HEK293T (cell line): Measurements from ENCODE around the gene EXOSC9.

ENCODE experiments used
- BHLHE40 ChIP-seq: fragments of 450-650 bp; IDR thresholded peaks from 2 replicates; pipeline ENCODE4 v1.6.1; 2016; ENCODE audit warnings: mild to moderate bottlenecking, moderate library complexity, borderline replicate concordance
- NFRKB ChIP-seq: fragments of 450-650 bp; IDR thresholded peaks from 2 replicates; pipeline ENCODE4 v1.6.1; 2016; ENCODE audit warnings: mild to moderate bottlenecking, moderate library complexity
- TF ChIP-seq, protein P1 (sequence below): fragments of 450-650 bp; IDR thresholded peaks from 2 replicates; pipeline ENCODE4 v1.6.1; 2016

DNA sequence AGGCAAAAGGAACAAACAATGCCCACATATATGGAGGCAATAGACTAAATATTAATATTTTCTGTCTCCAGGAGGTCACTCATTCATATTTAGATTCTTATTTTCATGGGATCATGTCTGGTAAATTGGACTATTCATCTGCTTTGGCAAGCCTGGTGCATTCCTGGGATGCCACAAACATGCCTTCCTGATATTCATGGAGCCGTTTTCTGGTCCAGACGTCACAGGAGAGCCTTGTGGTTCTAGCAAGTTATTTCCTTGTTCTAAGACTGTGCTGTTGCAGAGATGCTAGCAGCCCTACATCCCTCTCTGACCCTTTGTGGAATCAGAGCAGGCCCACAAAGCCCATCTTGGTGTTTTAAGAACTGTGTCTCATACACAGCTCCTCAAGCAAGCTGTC lies 16.1 kb upstream of the EXOSC9 start:
- TF ChIP-seq NFRKB (no peak), BHLHE40 (no peak)
- TF ChIP-seq, protein P1, sequence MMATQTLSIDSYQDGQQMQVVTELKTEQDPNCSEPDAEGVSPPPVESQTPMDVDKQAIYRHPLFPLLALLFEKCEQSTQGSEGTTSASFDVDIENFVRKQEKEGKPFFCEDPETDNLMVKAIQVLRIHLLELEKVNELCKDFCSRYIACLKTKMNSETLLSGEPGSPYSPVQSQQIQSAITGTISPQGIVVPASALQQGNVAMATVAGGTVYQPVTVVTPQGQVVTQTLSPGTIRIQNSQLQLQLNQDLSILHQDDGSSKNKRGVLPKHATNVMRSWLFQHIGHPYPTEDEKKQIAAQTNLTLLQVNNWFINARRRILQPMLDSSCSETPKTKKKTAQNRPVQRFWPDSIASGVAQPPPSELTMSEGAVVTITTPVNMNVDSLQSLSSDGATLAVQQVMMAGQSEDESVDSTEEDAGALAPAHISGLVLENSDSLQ = no peak
